A204.1 (cell line): ENCODE results near the gene GNAT1.

ENCODE experiments used
- FAIRE-seq: peaks from 2 replicates; lab custom pipeline; 2012; peaks lifted over from hg19 to GRCh38; lab: Jason Lieb, UNC

GNAT1 gene

GRCh38 chr3:50190936-50191660 is at the start of gene GNAT1:
Gene GNAT1, plus strand, starts transcription at chr3:50191610. Its CDS starts 116 bp downstream, at chr3:50191726.
- FAIRE-seq, result no peak

GRCh38 chr3:50146316-50146901 is 45.0 kb upstream of the GNAT1 start:
- FAIRE-seq, result no peak

GRCh38 chr3:50147016-50147415 is 44.4 kb upstream of the GNAT1 start:
- FAIRE-seq, result no peak

GRCh38 chr3:50147447-50147846 is 44.0 kb upstream of the GNAT1 start:
- FAIRE-seq, result no peak

DNA sequence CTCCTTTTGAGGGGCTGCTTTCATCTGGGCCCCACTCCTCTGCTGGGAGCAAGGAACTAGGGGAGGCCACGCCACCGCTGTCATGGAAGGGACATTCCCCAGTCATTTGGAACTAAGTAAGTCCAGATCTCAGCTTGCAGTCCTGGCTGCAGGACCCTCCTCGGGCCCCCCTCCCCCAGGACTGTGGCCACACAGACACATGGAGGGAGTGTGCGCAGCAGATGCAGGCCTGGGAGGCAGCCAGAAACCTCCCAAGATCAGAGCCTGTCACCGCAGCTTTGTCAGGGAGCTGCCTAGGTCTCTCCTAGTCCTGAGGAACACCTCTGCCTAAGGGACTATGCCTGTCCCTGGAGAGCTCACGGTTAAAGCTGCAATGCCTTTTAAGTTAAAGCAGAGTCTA is 43.5 kb upstream of the GNAT1 start:
- FAIRE-seq, result no peak

- FAIRE-seq, result no peak
Measured at GRCh38 chr3:50150404-50150750, 41.0 kb upstream of the GNAT1 start.

GRCh38 chr3:50150863-50151686 is 40.3 kb upstream of the GNAT1 start:
- no peak for FAIRE-seq

DNA sequence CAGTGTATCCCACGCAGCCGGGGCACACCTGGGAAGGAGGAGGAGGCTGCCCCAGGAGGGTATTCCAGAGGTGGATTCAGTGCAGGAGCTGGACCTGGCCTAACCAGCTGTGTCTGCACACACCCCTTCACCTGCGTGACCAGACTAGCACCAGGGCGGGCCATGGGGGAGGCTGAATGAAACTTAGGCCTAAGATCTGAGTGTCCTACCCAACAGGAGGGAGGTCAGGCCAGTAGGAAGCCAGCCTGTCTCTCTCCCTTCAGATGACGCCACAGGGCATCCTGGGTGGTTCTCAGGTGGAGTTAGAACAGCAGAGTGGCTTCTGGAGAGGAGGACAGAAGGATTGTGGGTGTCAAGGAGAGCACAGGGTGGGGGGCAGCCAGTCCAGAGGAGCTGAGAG is 39.7 kb upstream of the GNAT1 start:
- FAIRE-seq, result no peak

DNA sequence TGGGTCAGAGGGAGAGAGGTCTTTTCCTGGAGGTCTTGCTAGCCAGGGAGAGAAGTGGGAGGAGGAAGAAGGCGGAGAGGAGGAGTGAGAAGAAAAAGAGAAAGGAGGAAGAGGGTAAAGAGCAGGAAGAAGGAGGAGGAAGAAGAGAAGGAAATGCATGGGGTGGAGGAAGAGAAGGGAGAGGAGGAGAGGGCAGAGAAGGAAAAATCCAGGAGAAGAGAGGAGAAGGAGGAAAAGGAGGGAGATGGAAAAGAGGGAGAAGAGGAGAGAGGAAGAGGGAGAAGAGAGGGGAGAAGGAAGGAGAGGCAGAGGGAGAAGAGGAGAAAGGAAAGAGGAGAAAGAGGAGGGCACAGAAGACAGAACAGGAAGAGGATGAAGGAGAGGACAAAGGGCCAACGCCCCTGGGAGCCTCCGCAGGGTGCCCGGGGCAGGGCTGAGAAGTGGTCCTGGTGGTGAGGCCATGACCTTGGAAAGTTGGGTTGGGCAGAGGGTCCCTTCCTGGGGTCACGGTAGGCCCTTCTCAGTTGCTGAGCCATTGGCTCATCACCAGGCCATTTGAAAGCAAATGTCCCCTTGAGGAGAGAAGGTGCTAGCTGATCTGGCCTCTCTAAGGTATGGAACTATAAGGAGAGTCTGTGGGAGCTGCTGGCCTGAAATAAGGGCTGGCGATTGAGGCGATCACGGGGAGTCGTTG is 37.5 kb upstream of the GNAT1 start:
- FAIRE-seq, result no peak

DNA sequence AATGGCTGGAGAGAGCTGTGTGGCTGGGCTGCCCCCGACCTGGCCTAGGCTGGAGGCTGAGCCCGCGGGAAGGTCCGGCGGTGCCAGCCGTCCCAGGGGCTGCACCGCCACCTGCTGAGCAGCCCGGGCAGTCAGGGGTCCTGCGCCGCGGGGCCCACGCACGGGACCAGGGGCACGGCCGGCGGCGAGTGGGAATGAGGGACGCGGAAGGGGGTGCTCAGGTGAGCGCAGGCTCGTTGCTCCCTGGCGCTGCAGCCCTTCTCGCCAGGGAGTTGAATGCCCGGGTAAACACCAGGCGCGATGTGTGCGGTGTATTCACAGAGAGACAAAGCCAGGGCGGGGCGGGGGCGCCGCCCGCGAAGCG is 37.0 kb upstream of the GNAT1 start:
- no peak for FAIRE-seq

GRCh38 chr3:50154840-50155490 is 36.4 kb upstream of the GNAT1 start, which contains the start of gene SEMA3F:
Gene SEMA3F, plus strand, starts transcription at chr3:50155324. Its CDS starts 4,299 bp downstream, at chr3:50159623.
- FAIRE-seq, result no peak

DNA sequence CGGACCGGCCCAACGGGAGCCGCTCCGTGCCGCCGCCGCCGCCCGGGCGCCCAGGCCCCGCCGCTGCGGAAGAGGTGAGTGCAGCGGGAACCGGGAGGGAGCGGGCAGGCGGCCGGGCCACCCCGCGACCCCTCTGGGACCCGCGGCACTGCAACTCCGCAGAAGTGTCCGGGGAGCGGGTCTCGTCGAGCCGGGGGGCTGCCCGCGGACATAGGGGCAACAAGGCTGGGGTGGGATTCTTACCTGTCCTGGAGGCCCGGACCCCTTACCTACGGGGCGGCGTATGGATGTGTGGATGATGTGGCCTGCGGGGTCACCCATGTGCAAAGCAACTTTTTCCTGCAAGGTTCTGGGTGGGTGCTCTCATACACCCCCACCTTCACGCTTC is 35.9 kb upstream of the GNAT1 start:
- no peak for FAIRE-seq

DNA sequence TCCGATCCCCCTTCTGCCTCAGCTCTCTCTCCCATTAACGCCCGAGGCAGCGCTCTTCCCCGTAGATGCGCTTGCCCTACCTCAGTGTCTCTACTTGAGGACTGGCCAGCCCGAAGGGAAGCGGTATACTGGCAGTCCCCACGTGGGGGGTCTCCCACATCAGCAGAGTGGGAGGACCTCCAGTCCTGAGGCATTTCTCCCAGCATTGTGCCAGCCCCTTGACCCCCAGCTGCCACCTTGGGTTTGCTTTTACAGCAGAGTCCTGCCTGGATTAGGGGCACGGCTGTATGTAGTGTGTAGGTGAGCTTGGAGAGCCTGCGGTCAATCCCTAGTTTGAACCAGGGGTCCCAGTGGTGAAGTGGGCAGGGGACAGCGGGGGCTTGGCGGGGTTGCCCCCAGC is 35.5 kb upstream of the GNAT1 start:
- FAIRE-seq, result no peak

DNA sequence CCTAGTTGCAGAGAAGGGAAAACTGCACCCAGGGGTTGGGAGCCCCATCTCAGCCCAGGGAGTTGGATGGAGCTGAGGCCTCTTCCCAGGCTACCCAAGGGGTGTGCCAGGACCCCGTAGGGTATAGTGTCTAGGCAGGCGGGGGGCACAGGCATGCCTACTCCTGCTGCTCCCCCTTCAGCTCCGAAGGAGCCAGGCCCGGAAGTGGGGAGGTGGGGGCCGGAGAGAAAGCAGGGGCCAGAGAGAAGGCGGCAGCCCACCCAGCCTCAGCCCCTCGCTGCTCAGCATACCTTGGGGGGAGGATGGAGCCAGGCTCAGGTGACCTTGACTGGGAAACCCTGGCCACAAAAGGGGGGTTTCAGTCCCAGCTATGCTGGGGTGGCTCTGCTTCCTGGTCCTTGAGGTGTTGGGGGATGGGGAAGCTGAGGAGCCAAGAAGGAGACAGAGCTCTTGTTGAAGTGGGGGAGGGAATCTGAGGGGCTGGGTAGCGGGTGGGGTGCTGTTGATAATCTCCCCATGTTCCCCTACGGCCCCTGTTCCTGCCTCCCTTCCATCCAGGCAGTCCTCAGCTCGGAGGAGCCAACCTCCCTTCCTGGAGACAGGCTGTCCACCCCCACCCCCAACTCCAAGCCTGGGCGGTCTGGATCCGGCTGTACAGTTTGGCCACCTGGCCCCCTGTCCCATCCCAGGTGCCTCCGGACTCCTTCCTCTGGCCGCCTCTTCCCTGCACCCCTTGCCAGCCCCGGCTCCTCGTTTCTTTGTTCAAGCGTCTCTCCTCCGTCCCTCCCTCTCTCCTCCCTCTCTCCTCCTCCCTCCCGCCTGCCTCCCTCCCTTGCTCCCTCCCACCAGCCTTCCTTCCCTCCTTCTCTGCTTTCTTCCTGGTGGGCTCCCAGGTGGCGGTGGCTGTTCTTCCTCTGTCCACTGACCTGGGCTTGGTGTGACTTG is 34.6 kb upstream of the GNAT1 start:
- FAIRE-seq, result no peak

DNA sequence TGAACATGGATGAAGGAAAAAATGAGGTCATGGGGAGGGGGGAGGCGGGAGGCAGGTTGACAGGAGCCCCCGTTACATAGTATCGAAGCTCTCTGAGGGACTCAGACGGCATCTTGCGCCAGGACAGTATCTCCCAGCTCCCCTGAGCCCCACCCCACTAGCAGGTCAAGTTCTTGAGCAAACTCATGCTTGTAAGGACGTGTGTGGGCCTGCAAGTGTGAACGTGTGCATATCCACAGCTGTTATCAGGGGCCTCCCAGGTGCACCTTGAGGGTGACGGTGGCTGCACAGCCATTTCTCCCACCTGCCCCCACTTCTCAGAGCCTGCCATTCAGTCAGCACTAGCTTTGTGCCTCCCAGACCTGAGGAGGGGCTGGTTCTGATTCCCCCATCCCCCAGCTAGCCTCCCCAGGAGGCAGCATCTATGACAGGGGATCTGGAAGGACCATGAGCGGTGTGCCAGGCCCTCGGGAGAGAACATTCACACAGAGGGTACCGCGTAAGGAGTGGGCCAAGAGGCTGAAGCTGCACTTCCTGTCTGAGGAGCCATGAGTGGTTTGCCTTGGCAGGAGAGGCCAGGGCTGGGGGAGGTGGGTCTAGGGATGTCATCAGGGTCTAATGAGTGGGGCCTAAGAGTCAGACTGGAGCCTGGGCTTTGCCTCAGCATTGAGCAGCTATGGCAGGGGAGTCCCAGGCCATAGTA is 33.4 kb upstream of the GNAT1 start:
- no peak for FAIRE-seq

DNA sequence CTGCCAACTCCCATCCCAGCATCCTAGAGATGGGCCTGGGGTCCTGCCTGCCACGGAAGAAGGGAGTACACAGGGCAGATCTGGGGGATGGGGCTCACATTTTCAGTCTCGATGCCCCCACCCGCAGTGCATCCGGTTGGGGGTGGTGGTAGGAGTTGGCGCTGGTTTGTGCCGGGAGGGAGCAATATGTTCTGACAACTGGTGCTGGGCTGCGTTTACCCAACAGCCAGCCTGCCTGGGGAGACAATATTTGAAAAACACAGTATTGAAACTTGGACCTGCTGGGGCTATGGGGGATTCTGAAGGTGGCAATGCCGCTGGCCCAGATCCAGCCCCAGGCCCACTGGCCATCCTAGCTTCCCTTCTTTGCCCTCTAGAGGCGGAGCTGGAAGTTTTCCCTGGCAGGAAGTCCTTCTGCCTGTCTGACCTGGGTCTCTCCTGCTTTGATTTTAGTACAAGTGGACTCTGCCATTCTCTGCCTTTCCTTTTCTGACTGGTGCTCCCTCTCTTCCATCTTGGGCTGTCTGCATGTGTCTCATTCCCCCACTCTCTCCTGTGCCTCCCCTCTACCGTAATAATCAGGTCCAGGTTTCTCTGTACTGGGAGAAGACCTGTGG is 32.8 kb upstream of the GNAT1 start:
- FAIRE-seq, result no peak

DNA sequence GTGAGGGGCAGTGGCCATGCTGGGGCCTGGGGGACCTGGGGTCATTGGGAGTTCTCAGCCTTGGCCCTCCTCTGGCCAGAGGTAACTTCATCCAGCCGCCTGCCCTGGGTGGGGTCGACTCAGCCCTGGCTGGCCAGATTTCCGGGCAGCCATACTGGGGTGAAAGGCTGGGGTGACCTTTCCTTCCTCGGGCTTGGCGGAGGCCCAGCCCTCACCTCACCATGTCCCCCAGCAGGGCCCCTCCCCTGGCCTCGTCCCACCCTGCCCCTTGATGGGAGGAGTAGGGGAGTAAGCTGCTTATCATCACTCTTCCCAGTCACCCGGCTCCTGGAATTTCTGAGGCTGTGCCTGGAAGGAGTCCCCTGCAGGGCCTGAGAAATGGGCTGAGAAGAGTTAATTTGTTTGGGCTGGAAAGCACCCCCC is 30.8 kb upstream of the GNAT1 start:
- FAIRE-seq, result no peak

DNA sequence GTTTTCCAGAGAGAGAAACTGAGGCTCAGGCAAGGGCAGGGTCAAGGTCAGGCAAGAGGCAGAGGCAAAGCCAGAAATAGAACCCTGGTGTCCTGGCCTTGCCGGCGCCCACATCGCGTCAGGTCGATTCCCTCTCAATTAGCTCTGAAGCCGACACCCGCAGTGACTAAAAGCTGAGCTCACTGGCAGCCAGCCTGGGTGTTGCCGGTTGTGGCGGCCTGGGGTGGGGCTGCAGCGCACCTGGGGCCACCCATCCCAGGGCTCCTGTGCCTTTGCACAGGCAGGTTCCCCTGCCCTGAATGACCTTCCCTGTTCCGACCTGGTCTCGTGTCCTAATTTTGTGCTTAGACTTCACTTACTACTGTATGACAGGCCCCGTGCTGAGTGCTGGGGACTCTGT is 30.1 kb upstream of the GNAT1 start:
- no peak for FAIRE-seq

DNA sequence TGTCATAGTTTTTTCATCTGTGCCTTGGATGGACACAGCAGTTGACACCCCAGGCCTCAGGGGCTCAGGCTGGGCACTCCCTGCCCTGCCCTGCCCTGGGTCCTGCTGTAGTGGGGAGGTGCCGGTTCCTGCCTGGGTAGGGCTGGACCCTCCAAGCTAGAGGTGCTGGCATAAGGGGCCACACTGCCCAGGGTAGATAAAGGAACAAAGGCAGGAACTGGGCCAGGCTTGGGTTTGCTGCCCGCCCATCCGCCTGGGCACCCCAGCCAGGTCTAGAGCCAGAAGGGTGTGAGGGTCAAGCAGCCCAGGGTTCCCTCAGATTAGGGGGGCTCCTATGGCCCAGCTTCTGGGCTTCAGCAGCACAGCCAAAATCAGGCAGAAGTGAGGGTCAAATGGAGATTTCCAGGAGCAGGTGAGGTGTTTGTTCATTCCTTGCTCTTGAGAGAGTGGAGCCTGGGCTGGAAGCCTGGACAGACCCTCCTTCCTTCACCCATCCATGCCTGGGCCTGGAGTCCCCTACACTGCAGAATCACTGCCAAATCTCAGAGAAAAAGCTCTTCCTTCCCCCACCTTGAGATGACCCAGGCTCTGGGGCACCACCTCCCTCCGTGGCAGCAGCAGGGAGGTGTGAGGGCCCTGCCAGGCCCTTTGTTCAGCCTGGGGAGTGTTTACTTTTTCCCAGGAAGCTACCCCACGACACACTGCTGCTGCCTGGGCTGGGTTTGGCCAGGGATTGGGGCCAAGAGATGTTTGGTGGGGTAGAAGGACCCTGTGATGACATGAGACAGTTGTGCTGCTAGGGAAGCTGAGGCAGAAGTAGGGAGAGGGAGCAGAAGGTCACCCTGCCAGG is 29.2 kb upstream of the GNAT1 start:
- FAIRE-seq, result no peak
